ENCODE measurements around the gene KCNMB1.

GRCh38 chr5:170347022-170347567 is 42.1 kb downstream of the KCNMB1 start:
- TF ChIP-seq CTCF (IDR thresholded peaks at IDR 0.05; ENCODE audit: poor library complexity, severe bottlenecking) (no peak), TAF1 (IDR thresholded peaks at IDR 0.05; ENCODE audit: low read depth) (no peak), RAD21 (conservative IDR thresholded peaks at IDR 0.05) (no peak), POLR2AphosphoS5 (IDR thresholded peaks at IDR 0.05) (no peak)
